ENCODE results near the gene UGT2A2.

Gene UGT2A2

DNA sequence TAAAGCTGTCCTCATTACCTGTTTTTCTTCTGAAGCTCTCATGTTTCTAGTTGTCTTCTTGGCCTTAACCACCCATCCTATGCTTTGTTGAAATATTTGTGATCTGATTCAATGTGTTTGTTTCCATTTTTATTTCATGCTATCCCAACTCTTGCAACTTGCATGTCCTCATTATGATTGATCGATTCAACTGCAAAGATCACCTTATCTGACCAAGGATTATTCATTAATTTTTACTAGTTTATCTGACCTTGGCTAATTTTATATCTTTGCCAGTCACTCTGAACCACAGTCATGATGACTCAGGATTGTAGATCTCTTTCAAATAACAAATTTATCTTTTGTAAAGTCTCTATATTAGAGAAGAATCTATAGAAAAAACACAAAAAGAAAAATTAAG is 70.7 kb downstream of the UGT2A2 start:
- DNase-seq = no peak

DNA sequence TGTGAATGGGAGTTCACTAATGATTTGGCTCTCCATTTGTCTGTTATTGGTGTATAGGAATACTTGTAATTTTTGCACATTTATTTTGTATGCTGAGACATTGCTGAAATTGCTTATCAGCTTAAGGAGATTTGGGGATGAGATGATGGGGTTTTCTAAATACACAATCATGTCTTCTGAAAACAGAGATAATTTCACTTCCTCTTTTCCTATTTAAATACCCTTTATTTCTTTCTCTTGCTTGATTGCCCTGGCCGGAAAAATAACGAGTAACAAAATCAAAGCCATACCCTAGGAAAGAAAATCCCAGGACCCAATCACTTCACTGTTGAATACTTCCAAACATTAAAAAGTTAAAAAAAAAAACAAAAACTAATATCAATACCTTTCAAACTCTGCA is 76.0 kb downstream of the UGT2A2 start:
- no peak for DNase-seq

DNA sequence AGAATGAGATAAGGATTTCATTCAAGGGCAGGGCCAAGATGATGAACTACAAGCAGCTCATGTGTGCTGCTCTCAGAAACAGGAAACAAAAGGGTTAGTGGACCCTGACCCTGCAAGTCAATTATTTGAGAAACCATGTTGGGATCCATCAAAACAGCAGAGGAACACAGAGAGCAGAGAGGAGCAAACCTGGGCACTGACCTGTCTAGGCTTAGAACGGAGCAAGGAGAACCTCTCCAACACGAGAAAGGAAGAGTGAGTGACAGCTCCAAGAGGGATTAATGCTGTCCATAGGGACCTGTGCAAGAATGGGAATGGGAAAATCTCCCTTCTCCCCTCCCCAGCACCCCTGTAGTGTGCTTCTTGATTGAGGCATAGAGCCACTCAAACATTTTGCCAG is 89.8 kb downstream of the UGT2A2 start:
- no peak for DNase-seq

DNA sequence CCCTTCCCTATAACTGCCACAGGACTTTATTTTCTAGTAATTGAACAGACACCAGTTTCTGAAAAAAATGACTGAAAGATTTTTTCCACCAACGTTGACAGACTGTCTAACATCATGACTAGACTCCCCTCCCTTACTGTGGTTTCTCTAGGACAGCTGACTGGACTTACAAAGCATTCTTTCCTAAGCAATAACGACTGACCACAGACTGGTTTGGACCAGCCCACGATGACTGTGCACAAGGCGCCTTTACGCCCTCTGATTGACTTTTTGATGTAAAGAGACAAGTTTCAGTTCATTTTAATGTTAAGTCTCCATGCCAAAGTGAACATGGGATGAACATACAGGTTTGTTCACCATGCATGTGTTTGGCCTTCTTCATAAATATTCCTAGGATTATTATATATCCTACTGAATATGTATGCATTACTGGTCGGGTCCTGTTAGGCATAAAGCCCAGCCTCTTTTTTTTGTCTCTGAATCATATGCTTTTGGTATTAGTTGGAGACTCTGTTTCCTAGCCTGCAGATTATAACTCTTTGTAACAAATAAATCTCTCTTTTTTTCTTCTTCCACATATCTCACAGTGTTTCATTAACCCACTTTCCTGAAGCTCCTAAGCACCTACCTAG is 93.2 kb downstream of the UGT2A2 start:
- no peak for DNase-seq

Measured in NCI-H2081 (cell line).